ENCODE results near the gene SLC5A12.

GRCh38 chr11:26626346-26626745 lies 95.5 kb downstream of the SLC5A12 start:
- TF ChIP-seq, protein P1, sequence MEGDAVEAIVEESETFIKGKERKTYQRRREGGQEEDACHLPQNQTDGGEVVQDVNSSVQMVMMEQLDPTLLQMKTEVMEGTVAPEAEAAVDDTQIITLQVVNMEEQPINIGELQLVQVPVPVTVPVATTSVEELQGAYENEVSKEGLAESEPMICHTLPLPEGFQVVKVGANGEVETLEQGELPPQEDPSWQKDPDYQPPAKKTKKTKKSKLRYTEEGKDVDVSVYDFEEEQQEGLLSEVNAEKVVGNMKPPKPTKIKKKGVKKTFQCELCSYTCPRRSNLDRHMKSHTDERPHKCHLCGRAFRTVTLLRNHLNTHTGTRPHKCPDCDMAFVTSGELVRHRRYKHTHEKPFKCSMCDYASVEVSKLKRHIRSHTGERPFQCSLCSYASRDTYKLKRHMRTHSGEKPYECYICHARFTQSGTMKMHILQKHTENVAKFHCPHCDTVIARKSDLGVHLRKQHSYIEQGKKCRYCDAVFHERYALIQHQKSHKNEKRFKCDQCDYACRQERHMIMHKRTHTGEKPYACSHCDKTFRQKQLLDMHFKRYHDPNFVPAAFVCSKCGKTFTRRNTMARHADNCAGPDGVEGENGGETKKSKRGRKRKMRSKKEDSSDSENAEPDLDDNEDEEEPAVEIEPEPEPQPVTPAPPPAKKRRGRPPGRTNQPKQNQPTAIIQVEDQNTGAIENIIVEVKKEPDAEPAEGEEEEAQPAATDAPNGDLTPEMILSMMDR (conservative IDR thresholded peaks at IDR 0.05; ENCODE audit: low read depth, low read length): no peak
- no peak for TF ChIP-seq EZH2 (IDR thresholded peaks at IDR 0.05; ENCODE audit: borderline replicate concordance, low read depth, low read length, poor library complexity, severe bottlenecking)

All from A673 (cell line).